ENCODE measurements around the gene CEP43. TPM values are rescaled to one million over a fixed set of nuclear protein-coding genes. Genes with fewer than 3 reads are reported as not detected.
A peak's percentile ranks its signal among the peaks of the same experiment; 100 is the strongest.
"Not testable (repeated sequence)": the region's sequence is repeated elsewhere in the genome, so short reads cannot be mapped to it uniquely, and the experiment has no call there.

CEP43 gene, protein sequence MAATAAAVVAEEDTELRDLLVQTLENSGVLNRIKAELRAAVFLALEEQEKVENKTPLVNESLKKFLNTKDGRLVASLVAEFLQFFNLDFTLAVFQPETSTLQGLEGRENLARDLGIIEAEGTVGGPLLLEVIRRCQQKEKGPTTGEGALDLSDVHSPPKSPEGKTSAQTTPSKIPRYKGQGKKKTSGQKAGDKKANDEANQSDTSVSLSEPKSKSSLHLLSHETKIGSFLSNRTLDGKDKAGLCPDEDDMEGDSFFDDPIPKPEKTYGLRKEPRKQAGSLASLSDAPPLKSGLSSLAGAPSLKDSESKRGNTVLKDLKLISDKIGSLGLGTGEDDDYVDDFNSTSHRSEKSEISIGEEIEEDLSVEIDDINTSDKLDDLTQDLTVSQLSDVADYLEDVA
- 30.2 TPM for polyA plus RNA-seq (2012; ENCODE audit: insufficient read depth, insufficient read length)

GRCh38 chr6:166999145-166999883, at the start of gene CEP43:
Gene CEP43, plus strand, starts transcription at chr6:166999397. Its CDS starts 16 bp downstream, at chr6:166999413.
- peak; percentile 85 for DNase-seq (ENCODE audit: low read depth, low spot score)
- peak within 1 kb of the TSS; percentile 85 for H3K4me3 ChIP-seq (ENCODE audit: low read length)

DNA sequence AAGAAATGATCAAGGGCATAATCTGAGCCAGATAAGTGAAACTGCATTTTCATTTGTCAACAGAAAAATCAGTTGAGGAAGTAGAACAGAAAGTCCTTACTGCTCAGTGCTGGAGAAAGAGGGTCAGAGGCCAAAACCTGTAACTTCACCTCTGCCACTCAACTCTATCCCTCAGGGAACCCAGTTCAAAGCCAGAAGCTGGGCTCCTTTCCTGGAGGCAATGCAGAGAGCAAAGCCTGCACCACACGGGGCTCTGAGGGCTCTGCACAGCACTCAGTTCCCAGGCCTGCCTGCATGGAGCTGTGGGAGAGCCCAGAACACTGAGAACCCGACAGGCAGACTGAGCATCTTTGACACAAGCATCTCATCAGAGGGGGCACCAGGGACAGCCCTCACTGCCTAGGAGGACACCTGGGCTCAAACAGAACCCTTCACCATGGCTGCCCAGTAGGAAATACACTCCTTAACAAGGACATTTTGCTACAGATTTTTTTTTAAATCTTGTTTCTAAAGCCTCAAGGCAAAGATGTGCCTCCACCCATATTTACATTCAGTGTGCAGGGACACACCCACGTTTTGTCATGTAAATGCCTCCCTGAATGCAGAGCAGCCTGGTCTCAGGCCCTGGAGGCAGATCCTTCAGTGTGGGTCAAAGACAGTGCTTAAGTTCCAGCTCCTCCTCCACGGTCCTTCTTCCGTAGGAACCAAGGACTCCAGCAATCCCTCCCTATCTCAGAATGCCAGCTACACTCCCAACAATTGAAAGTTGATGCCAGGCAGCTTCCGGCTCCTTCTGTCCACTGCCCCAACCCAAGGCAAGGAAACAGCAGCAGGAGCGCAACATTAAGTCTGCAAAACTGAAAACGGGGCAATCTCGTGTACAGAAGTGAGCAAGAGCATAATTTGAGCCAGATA, 49.4 kb upstream of the CEP43 start:
- H3K4me3 ChIP-seq (ENCODE audit: low read length): no peak overlapping the region
- DNase-seq (ENCODE audit: low read depth, low spot score): no peak

DNA sequence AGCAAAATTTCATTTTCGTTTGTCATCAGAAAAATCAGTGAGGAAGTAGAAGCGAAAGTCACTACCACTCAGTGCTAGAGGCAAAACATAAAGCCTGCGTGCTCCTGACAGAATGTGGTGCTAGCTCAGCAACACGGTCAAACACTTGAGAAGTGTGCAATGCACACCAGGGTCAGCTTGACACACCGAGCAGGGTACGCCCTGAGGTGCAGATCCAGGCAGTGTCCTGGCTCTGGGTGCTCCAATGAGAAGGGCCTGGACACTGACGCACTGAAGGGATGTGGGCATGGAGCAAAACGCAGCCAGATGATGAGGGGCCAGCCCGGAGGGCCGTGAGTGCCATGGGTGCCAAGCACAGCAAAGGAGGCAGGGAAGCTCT, 48.8 kb upstream of the CEP43 start:
- H3K4me3 ChIP-seq (ENCODE audit: low read length): no peak overlapping the region
- DNase-seq (ENCODE audit: low read depth, low spot score): no peak

DNA sequence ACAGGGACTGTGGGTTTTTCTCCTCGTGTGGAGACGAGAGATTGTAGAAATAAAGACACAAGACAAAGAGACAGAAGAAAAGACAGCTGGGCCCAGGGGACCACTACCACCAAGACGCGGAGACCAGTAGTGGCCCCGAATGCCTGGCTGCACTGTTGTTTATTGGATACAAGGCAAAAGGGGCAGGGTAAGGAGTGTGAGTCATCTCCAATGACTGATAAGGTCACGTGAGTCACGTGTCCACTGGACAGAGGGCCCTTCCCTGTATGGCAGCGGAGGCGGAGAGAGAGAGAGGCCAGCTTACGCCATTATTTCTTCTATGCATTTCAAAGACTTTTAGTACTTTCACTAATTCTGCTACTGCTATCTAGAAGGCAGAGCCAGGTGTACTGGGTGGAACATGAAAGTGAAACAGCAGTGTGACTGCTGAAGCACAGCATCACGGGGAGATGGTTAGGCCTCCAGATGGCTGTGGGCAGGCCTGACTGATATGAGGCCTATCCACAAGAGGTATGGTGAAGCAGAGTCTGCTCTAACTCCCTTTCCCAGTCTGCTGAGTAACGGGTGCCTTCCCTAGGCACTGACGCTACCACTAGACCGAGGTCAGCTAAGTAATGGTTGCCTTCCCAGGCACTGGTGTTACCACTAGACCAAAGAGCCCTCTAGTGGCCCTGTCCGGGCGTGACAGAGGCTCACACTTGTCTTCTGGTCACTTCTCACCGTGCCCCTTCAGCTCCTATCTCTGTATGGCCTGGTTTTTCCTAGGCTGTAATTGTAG, 48.1 kb upstream of the CEP43 start:
- not testable (repeated sequence) for DNase-seq (ENCODE audit: low read depth, low spot score)

DNA sequence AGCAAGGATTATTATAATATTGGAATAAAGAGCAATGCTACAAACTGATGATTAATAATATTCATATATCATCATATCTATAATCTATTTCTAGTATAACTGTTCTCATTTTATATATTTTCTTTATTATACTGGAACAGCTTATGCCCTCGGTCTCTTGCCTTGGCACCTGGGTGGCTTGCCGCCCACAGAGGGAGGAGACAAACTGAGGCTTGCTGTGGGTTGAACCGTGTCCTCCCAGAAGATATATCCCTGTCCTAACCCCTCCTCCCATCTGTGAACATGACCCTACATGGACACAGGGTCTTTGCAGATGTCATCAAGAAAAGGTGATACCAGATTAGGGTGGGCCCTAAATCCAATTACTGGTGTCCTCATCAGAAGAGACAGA, 47.5 kb upstream of the CEP43 start:
- DNase-seq (ENCODE audit: low read depth, low spot score): no peak
- no peak overlapping the region for H3K4me3 ChIP-seq (ENCODE audit: low read length)

More for the DNA sequence above, 48.1 kb upstream of the CEP43 start:
- H3K4me3 ChIP-seq (ENCODE audit: low read length): not testable (repeated sequence)

DNA sequence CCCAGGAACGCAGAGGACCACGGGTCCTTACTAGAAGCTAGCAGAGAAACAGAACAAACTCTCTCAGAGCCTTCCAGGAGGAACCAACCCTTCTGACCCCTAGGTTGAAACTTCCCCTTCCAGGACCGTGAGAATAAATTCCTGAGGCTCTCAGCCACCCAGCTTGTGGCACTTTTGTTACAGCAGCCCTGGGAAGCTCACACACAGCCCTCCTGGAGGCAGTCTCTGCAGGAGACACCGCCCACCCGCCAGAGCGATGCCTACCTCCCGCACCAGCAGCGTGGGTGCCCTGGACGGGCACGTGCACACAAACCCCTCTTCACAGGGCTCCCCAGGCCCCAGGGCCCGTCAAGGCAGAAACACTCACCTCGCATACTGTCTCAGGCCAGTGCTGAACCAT, 47.1 kb upstream of the CEP43 start:
- no peak for DNase-seq (ENCODE audit: low read depth, low spot score)

DNA sequence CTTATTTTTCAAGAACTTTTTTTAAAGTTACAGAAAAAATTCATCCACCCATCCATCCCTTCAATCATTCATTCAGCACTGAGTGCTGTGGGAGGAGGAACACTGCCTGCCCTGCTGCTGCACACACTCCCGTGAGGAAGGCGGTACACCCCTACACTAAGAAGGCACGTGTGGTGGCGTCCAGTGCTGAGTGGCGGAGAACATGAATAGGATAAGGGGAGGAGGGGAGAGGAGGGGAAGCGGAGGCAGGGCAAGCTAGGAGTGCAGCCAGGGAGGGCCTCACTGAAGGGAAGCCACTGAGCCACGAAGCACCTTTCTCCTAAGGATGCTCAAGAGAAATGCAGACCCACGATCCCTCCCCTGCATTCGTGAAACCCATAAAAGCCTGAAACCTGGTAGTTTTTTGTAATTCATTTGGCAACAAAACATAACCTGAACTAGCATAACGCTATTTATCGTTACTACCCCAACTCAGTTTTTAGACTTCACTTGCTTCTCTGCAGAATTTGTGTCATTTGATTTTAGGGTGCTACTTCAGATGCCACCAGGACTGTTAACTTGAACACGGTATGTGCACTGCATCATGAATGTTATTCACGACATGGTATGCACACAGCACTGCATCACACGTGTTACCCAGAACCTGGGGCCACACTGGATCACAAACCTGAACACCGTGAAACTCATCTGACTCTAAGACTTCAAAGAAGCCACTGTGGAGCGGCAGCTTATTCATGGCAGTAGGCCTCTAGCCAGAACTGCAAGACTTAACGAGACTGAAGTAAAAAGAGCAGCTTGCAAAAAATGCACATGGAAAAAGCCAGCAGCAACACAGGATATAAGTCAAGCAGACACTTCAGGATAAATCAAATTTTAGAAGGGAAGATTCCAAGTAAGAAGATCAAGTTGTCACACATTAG, 46.4 kb upstream of the CEP43 start:
- DNase-seq (ENCODE audit: low read depth, low spot score): no peak
- H3K4me3 ChIP-seq (ENCODE audit: low read length): no peak overlapping the region

More for the DNA sequence above, 47.1 kb upstream of the CEP43 start:
- H3K4me3 ChIP-seq (ENCODE audit: low read length): no peak overlapping the region

- no peak for DNase-seq (ENCODE audit: low read depth, low spot score)
- H3K4me3 ChIP-seq (ENCODE audit: low read length): no peak overlapping the region
Measured at GRCh38 chr6:166954118-166954713, 45.0 kb upstream of the CEP43 start.

DNA sequence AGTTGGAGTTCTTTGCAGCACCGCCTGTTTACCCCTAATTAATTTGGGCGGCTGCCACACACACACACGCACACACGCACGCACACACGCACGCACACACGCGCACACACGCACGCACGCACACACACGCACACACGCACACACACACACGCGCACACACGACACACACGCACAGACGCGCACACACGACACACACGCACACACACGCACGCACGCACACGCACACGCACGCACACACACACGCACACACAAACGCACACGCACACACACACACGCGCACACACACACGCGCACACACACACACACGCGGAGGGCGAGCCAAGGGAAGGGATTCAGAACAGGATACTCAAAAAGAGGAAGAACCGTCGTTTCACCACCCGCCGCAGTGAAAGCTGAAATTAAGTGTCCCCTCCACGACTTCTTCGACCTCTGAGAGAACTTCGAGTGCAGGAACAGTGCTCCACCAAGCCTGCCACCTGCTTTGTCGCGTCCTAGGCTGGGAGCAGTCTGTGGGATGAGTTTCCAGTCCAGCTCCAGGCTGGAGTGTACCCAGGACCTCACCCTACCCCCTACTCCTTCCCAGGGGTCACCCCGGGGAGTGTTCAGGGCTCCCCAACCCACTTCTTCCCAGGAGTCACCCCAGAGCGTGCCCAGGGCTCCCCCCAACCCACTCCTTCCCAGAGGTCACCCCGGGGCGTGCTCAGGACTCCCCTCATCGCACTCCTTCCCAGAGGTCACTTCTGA, 43.9 kb upstream of the CEP43 start:
- DNase-seq (ENCODE audit: low read depth, low spot score): no peak
- peak overlapping the region; percentile 67 for H3K4me3 ChIP-seq (ENCODE audit: low read length)

DNA sequence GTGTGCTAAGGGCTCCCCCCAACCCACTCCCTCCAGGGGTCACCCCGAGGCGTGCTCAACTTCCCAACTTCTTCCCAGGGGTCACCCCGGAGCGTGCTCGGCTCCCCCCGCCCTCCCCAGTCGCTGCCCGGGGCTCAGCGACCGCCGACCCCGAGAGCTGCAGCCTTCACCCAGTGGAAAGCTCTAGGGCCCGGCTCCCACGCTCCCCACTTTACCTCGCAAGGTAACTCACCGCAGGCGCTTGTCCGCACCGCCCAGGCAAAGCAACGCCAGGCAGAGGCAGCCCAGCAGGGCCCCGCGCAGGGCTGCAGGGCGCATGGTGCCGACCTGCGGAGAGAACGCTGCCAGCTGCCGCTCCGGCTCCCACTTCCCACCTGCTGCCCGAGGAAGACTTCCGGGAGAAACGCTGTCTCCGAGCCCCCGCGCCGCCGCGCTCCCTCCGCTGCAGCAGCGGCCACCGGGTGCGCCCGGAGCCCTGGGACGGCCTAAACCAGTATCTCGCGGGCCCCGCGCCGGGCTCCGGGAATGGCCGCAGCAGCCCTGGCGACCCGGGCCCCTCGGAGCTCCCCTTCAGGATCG, 43.2 kb upstream of the CEP43 start:
- DNase-seq (ENCODE audit: low read depth, low spot score): no peak
- peak overlapping the region; percentile 67 for H3K4me3 ChIP-seq (ENCODE audit: low read length)

GRCh38 chr6:166956444-166957086, 42.6 kb upstream of the CEP43 start, which contains the start of gene RNASET2:
Gene RNASET2, minus strand, starts transcription at chr6:166956550. Its CDS starts 368 bp downstream, at chr6:166956182.
- peak within 1 kb of the TSS; percentile 67 for H3K4me3 ChIP-seq (ENCODE audit: low read length)
- DNase-seq (ENCODE audit: low read depth, low spot score): peak; percentile 72

- no peak for DNase-seq (ENCODE audit: low read depth, low spot score)
- H3K4me3 ChIP-seq (ENCODE audit: low read length): peak overlapping the region; percentile 67
Measured at GRCh38 chr6:166957087-166957804, 42.0 kb upstream of the CEP43 start.

- no peak overlapping the region for H3K4me3 ChIP-seq (ENCODE audit: low read length)
- DNase-seq (ENCODE audit: low read depth, low spot score): no peak
Measured at GRCh38 chr6:166957805-166958076, 41.5 kb upstream of the CEP43 start.

GRCh38 chr6:166958926-166959861, 40.0 kb upstream of the CEP43 start:
- no peak overlapping the region for H3K4me3 ChIP-seq (ENCODE audit: low read length)
- peak; percentile 67 for DNase-seq (ENCODE audit: low read depth, low spot score)

Measured in Jurkat, Clone E6-1 (cell line).